ENCODE measurements around the gene TBC1D10A. TPM values are rescaled to one million over a fixed set of nuclear protein-coding genes. Genes with fewer than 3 reads are reported as not detected.

TBC1D10A gene
- total and polyA plus RNA-seq, 2 experiments from 2014 or later = 3.3 to 8.8 TPM

DNA sequence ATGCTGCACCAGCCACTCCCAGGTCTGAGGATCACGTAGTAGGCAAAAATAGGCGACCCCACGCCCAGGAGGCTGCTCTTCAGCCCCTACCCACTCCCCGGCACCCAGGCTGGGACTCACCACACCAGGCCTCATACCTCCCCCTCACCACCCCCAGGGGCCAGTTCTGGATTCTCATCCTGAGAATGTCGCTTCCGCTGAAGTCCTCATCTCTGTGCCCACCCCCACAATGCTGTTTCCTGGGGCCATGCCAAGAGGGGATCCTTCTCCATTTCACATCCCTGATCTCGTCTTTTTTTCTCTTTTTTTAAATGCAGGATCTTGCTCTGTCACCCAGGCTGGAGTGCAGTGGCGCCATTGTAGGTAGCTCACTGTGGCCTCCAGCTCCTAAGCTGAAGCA is 58.4 kb downstream of the TBC1D10A start:
- 0 out of 3 replicates have a peak, but pooled peaks cover under 1% of the 10 kb centered on the region for H3K4me1 Mint-ChIP-seq
- Histone ChIP-seq H3F3A (replicated peaks; ENCODE audit: low read depth) (no peaks in the 10 kb centered on the region), H3K27me3 (ENCODE audit: insufficient read depth) (no peaks in the 10 kb centered on the region; the same call in 1 of the 2 replicates), H3K9me2 (ENCODE audit: insufficient read depth) (no peaks in the 10 kb centered on the region), H4K20me1 (replicated peaks; ENCODE audit: insufficient read depth) (no peaks in the 10 kb centered on the region), H3K27ac (ENCODE audit: low read depth) (no peak overlapping the region), H2AFZ (no peak overlapping the region), H3K79me2 (replicated peaks; ENCODE audit: insufficient read depth) (no peaks in the 10 kb centered on the region), H3K4me3 (no peak overlapping the region), H3K4me2 (no peak overlapping the region), H3K36me3 (ENCODE audit: insufficient read depth) (no peaks in the 10 kb centered on the region), H3K4me1 (ENCODE audit: insufficient read depth) (no peaks in the 10 kb centered on the region)
- no peaks in the 10 kb centered on the region for H3K36me3 Mint-ChIP-seq (ENCODE audit: low read depth)
- ATAC-seq (no peak), DNase-seq (ENCODE audit: low spot score) (no peak)
- TF ChIP-seq, protein P1, sequence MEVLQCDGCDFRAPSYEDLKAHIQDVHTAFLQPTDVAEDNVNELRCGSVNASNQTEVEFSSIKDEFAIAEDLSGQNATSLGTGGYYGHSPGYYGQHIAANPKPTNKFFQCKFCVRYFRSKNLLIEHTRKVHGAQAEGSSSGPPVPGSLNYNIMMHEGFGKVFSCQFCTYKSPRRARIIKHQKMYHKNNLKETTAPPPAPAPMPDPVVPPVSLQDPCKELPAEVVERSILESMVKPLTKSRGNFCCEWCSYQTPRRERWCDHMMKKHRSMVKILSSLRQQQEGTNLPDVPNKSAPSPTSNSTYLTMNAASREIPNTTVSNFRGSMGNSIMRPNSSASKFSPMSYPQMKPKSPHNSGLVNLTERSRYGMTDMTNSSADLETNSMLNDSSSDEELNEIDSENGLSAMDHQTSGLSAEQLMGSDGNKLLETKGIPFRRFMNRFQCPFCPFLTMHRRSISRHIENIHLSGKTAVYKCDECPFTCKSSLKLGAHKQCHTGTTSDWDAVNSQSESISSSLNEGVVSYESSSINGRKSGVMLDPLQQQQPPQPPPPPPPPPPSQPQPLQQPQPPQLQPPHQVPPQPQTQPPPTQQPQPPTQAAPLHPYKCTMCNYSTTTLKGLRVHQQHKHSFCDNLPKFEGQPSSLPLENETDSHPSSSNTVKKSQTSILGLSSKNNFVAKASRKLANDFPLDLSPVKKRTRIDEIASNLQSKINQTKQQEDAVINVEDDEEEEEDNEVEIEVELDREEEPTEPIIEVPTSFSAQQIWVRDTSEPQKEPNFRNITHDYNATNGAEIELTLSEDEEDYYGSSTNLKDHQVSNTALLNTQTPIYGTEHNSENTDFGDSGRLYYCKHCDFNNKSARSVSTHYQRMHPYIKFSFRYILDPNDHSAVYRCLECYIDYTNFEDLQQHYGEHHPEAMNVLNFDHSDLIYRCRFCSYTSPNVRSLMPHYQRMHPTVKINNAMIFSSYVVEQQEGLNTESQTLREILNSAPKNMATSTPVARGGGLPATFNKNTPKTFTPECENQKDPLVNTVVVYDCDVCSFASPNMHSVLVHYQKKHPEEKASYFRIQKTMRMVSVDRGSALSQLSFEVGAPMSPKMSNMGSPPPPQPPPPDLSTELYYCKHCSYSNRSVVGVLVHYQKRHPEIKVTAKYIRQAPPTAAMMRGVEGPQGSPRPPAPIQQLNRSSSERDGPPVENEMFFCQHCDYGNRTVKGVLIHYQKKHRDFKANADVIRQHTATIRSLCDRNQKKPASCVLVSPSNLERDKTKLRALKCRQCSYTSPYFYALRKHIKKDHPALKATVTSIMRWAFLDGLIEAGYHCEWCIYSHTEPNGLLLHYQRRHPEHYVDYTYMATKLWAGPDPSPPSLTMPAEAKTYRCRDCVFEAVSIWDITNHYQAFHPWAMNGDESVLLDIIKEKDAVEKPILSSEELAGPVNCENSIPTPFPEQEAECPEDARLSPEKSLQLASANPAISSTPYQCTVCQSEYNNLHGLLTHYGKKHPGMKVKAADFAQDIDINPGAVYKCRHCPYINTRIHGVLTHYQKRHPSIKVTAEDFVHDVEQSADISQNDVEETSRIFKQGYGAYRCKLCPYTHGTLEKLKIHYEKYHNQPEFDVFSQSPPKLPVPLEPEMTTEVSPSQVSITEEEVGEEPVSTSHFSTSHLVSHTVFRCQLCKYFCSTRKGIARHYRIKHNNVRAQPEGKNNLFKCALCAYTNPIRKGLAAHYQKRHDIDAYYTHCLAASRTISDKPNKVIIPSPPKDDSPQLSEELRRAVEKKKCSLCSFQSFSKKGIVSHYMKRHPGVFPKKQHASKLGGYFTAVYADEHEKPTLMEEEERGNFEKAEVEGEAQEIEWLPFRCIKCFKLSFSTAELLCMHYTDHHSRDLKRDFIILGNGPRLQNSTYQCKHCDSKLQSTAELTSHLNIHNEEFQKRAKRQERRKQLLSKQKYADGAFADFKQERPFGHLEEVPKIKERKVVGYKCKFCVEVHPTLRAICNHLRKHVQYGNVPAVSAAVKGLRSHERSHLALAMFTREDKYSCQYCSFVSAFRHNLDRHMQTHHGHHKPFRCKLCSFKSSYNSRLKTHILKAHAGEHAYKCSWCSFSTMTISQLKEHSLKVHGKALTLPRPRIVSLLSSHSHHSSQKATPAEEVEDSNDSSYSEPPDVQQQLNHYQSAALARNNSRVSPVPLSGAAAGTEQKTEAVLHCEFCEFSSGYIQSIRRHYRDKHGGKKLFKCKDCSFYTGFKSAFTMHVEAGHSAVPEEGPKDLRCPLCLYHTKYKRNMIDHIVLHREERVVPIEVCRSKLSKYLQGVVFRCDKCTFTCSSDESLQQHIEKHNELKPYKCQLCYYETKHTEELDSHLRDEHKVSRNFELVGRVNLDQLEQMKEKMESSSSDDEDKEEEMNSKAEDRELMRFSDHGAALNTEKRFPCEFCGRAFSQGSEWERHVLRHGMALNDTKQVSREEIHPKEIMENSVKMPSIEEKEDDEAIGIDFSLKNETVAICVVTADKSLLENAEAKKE (CRISPR knock-in tag; IDR thresholded peaks at IDR 0.05) = no peak
- no peaks in the 10 kb centered on the region for H3K9me3 Mint-ChIP-seq
- no peak overlapping the region for H3K27ac Mint-ChIP-seq
- H3K27me3 Mint-ChIP-seq (ENCODE audit: insufficient read depth, low read depth, poor library complexity) = peaks cover 14% of the 10 kb centered on the region
- no peak overlapping the region for H3K4me3 Mint-ChIP-seq

GRCh38 chr22:30267382-30268302 is 59.1 kb downstream of the TBC1D10A start:
- no peaks in the 10 kb centered on the region for H4K20me1 ChIP-seq (replicated peaks; ENCODE audit: insufficient read depth)
- ATAC-seq (no peak), DNase-seq (ENCODE audit: low spot score) (no peak)
- peaks cover 5% of the 10 kb centered on the region; the same call in 1 of the 3 replicates for H3K4me1 Mint-ChIP-seq
- no peaks in the 10 kb centered on the region for H3K4me1 ChIP-seq (ENCODE audit: insufficient read depth)
- H3K27me3 Mint-ChIP-seq (ENCODE audit: insufficient read depth, low read depth, poor library complexity) = peaks cover 20% of the 10 kb centered on the region
- H3K36me3 Mint-ChIP-seq (ENCODE audit: low read depth) = no peaks in the 10 kb centered on the region
- H3K9me3 Mint-ChIP-seq = no peaks in the 10 kb centered on the region
- no peaks in the 10 kb centered on the region for H3K9me2 ChIP-seq (ENCODE audit: insufficient read depth)
- H3K4me3 Mint-ChIP-seq = no peak overlapping the region
- no peak overlapping the region for H3K4me2 ChIP-seq
- H3K27ac ChIP-seq (ENCODE audit: low read depth) = no peak overlapping the region
- no peak overlapping the region for H3K27ac Mint-ChIP-seq
- no peaks in the 10 kb centered on the region for H3F3A ChIP-seq (replicated peaks; ENCODE audit: low read depth)
- no peaks in the 10 kb centered on the region for H3K79me2 ChIP-seq (replicated peaks; ENCODE audit: insufficient read depth)
- no peak overlapping the region for H3K4me3 ChIP-seq
- TF ChIP-seq CREB1 (CRISPR knock-in tag; IDR thresholded peaks at IDR 0.05; ENCODE audit: low read depth) = no peak
- H2AFZ ChIP-seq = no peak overlapping the region
- no peaks in the 10 kb centered on the region; the same call in 1 of the 2 replicates for H3K27me3 ChIP-seq (ENCODE audit: insufficient read depth)
- H3K36me3 ChIP-seq (ENCODE audit: insufficient read depth) = no peaks in the 10 kb centered on the region
